ENCODE data around the gene ETV3. TPM values are rescaled to one million over a fixed set of nuclear protein-coding genes. Genes with fewer than 3 reads are reported as not detected.

The ETV3 gene
- total RNA-seq, 1 experiment from 2014 or later: 39.7 TPM

- Mint-ChIP-seq H3K36me3 (ENCODE audit: insufficient read depth, unreplicated experiment) (peaks cover 5% of the 10 kb centered on the region), H3K27me3 (ENCODE audit: unreplicated experiment) (peaks cover 47% of the 10 kb centered on the region), H3K4me3 (ENCODE audit: low read depth, unreplicated experiment) (no peak overlapping the region), H3K9me3 (ENCODE audit: low read depth, unreplicated experiment) (no peaks in the 10 kb centered on the region), H3K27ac (ENCODE audit: unreplicated experiment) (no peak overlapping the region), H3K4me1 (ENCODE audit: low read depth, unreplicated experiment) (peaks cover 40% of the 10 kb centered on the region)
- intact Hi-C loops (cut with micrococcal nuclease; ENCODE audit: unreplicated experiment): no loop called here
- TF ChIP-seq, protein P1, sequence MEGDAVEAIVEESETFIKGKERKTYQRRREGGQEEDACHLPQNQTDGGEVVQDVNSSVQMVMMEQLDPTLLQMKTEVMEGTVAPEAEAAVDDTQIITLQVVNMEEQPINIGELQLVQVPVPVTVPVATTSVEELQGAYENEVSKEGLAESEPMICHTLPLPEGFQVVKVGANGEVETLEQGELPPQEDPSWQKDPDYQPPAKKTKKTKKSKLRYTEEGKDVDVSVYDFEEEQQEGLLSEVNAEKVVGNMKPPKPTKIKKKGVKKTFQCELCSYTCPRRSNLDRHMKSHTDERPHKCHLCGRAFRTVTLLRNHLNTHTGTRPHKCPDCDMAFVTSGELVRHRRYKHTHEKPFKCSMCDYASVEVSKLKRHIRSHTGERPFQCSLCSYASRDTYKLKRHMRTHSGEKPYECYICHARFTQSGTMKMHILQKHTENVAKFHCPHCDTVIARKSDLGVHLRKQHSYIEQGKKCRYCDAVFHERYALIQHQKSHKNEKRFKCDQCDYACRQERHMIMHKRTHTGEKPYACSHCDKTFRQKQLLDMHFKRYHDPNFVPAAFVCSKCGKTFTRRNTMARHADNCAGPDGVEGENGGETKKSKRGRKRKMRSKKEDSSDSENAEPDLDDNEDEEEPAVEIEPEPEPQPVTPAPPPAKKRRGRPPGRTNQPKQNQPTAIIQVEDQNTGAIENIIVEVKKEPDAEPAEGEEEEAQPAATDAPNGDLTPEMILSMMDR (IDR thresholded peaks at IDR 0.05; ENCODE audit: unreplicated experiment): no peak
- CTCF ChIA-PET: interaction anchor here (1.2 kb wide), 1 partner anchor 69 kb away, joined by 3 read pairs; no protein-coding TSS in a partner anchor
- DNase-seq: no peak
- BruUV-seq (replicated peaks): no TSS peak
Observed at GRCh38 chr1:157158967-157159366, 20.8 kb upstream of the ETV3 start.

- intact Hi-C loops (cut with micrococcal nuclease; ENCODE audit: unreplicated experiment): no loop called here
- BruUV-seq (replicated peaks): no TSS peak
- CTCF ChIA-PET: interaction anchor here (0.8 to 4.6 kb wide), 2 partner anchors 15 to 67 kb away, joined by 3 to 268 read pairs; no protein-coding TSS in a partner anchor
- Mint-ChIP-seq H3K27ac (ENCODE audit: unreplicated experiment) (no peak overlapping the region), H3K4me1 (ENCODE audit: low read depth, unreplicated experiment) (peaks cover 41% of the 10 kb centered on the region), H3K27me3 (ENCODE audit: unreplicated experiment) (peaks cover 37% of the 10 kb centered on the region), H3K36me3 (ENCODE audit: insufficient read depth, unreplicated experiment) (no peaks in the 10 kb centered on the region), H3K4me3 (ENCODE audit: low read depth, unreplicated experiment) (no peak overlapping the region), H3K9me3 (ENCODE audit: low read depth, unreplicated experiment) (no peaks in the 10 kb centered on the region)
- TF ChIP-seq, protein P1 (IDR thresholded peaks at IDR 0.05; ENCODE audit: unreplicated experiment): no peak
- no peak for DNase-seq
Observed at GRCh38 chr1:157157501-157158190, 19.5 kb upstream of the ETV3 start.

DNA sequence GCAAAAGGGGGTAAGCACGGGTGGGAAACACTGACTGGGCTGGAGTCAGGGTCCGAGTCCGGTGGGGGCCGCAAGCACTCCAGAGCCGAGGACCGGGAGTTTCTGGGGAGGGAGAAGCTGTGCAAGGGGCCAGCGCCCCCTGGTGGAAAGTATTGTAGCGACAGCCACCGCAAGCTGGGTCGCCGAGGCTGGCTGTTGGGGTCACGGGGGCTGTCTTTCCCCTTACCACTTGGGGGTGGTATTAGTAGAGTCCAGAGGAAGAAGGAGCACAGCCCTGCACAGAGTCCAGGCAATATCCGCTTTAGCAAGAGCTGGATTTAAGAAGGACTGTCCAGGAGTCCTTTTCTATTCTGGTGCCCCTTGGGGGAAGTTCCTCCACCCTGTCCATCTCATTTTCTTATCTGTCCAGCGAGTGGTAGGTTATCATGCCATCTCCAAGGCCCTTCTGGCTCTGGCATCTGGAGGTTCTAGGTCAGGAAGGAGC lies 17.9 kb upstream of the ETV3 start:
- H3K4me1 Mint-ChIP-seq (ENCODE audit: low read depth, unreplicated experiment): peaks cover 48% of the 10 kb centered on the region
- no peak overlapping the region for H3K27ac Mint-ChIP-seq (ENCODE audit: unreplicated experiment)
- no peaks in the 10 kb centered on the region for H3K36me3 Mint-ChIP-seq (ENCODE audit: insufficient read depth, unreplicated experiment)
- CTCF ChIA-PET: interaction anchor here (0.6 to 4.6 kb wide), 13 partner anchors 8 to 263 kb away, joined by 3 to 268 read pairs (median 5); no protein-coding TSS in a partner anchor
- TF ChIP-seq, protein P1 (IDR thresholded peaks at IDR 0.05; ENCODE audit: unreplicated experiment): peak; percentile 99
- peaks cover 37% of the 10 kb centered on the region for H3K27me3 Mint-ChIP-seq (ENCODE audit: unreplicated experiment)
- intact Hi-C loops (cut with micrococcal nuclease; ENCODE audit: unreplicated experiment): no loop called here
- DNase-seq: peak; percentile 88
- BruUV-seq (replicated peaks): no TSS peak
- H3K4me3 Mint-ChIP-seq (ENCODE audit: low read depth, unreplicated experiment): peak overlapping the region; percentile 40
- H3K9me3 Mint-ChIP-seq (ENCODE audit: low read depth, unreplicated experiment): no peaks in the 10 kb centered on the region

DNA sequence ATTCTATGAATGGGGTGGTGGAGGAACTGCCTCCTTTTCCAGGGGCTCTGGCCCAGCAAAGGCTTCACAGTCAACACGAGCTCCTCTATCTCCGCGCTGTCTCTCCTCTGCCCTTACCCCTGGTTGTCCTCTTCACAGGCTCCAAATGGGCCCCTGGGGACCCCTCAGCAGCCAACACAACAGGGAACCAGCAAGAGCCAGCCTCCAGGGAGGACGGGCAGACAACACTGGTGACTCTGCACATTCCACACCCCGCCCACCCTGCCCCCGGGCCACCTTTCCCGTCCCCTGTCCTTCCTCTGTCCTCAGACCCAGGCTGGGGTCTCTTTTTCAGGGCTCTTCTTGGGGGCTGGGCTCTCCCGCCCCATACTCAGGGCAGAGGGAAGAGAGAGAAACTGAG lies 17.5 kb upstream of the ETV3 start:
- TF ChIP-seq, protein P1 (IDR thresholded peaks at IDR 0.05; ENCODE audit: unreplicated experiment): no peak
- CTCF ChIA-PET: interaction anchor here (0.6 to 4.6 kb wide), 15 partner anchors 8 to 350 kb away, joined by 3 to 268 read pairs (median 5); no protein-coding TSS in a partner anchor
- H3K9me3 Mint-ChIP-seq (ENCODE audit: low read depth, unreplicated experiment): no peaks in the 10 kb centered on the region
- peak overlapping the region; percentile 40 for H3K4me3 Mint-ChIP-seq (ENCODE audit: low read depth, unreplicated experiment)
- peaks cover 37% of the 10 kb centered on the region for H3K27me3 Mint-ChIP-seq (ENCODE audit: unreplicated experiment)
- peaks cover 48% of the 10 kb centered on the region for H3K4me1 Mint-ChIP-seq (ENCODE audit: low read depth, unreplicated experiment)
- no peaks in the 10 kb centered on the region for H3K36me3 Mint-ChIP-seq (ENCODE audit: insufficient read depth, unreplicated experiment)
- DNase-seq: peak; percentile 19
- no TSS peak for BruUV-seq (replicated peaks)
- H3K27ac Mint-ChIP-seq (ENCODE audit: unreplicated experiment): no peak overlapping the region
- intact Hi-C loops (cut with micrococcal nuclease; ENCODE audit: unreplicated experiment): loop anchor here (1.0 kb wide), 1 partner anchor 65 kb away; no protein-coding TSS in a partner anchor

Data from Calu3 (cell line).